ENCODE results near the gene LAMB3.

The LAMB3 gene

DNA sequence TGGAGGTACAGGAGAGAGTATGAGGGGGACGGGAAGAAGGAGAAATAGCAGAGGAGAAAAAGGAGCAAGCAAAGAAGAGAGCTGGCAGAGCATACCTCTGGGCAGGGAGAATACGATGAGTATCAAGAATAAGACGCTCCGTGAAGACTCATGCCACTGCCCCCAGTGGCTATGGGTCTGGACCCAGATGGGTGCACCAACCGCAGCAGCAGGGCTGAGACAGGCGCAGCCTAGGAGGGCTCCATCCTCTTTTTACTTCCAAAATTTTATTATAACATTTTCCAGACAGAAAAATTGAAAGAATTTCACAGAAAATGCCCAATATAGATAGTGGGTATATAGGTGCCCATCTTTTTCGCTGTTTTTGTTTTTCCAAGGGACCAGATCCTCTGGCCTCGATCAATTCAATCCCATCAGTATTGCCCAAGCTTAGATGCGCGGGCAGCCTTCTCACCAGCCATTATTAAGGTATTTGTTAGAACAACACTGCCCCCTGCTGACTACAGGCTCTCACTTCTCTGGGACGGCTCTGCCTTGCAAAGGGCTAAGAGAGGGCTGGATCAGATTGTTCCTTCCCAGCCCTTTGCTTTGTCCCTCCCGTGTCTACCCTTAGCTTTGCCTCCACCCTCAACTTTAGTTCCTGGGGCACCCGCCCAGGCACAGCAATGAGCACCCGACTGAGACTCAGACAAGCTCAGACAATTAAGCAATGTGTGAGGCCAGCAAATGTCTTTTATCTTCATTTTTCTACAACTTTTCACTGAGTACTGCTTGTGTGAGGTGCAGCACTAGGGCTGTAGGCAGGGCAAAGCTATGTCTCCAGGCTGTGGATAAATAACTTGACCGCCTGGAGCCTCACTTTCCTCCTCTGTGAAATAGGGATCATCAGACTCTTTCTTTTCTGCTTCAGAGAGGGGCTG is 86.2 kb downstream of the LAMB3 start:
- peak; percentile 17 to 48 for DNase-seq (ENCODE audit: low read depth in 2 of 2, low spot score in 1 of 2)
